Measurements from ENCODE around the gene HIVEP3.

Gene HIVEP3

DNA sequence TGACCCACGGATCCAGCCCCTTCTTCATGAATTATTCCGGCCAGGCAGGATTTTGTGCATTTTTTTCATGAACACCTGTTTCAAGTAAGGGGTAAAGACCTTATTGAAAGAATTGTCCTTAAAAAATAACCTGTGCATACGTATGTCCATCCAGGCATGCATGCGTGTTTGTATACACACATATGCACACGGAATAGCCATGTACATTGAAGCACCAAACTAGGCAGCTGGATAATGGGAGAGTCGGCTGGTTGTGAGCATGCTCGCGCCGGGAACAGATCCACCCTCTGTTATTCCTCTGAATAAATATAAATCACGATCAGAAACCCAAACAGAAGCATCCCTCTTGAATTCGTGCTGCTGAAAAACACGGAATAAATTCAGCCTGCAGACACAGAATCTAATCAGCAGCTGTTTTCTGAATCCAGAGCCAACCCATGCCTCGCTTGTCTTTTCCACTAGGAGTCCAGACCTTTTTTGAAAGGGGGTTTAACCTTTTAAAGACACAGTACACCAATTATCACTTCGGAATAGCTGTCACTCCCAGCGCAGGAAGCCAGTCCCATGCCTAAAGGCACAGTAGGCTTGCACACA lies at the start of gene HIVEP3:
TSS of gene HIVEP3 (minus strand) at position 473 of the 594 bp plus-strand sequence.
- TF ChIP-seq, protein P1, sequence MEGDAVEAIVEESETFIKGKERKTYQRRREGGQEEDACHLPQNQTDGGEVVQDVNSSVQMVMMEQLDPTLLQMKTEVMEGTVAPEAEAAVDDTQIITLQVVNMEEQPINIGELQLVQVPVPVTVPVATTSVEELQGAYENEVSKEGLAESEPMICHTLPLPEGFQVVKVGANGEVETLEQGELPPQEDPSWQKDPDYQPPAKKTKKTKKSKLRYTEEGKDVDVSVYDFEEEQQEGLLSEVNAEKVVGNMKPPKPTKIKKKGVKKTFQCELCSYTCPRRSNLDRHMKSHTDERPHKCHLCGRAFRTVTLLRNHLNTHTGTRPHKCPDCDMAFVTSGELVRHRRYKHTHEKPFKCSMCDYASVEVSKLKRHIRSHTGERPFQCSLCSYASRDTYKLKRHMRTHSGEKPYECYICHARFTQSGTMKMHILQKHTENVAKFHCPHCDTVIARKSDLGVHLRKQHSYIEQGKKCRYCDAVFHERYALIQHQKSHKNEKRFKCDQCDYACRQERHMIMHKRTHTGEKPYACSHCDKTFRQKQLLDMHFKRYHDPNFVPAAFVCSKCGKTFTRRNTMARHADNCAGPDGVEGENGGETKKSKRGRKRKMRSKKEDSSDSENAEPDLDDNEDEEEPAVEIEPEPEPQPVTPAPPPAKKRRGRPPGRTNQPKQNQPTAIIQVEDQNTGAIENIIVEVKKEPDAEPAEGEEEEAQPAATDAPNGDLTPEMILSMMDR (IDR thresholded peaks at IDR 0.05; ENCODE audit: low read depth, low read length): no peak
- H3K4me3 ChIP-seq (ENCODE audit: low read depth, low read length): peak within 1 kb of the TSS; percentile 59

DNA sequence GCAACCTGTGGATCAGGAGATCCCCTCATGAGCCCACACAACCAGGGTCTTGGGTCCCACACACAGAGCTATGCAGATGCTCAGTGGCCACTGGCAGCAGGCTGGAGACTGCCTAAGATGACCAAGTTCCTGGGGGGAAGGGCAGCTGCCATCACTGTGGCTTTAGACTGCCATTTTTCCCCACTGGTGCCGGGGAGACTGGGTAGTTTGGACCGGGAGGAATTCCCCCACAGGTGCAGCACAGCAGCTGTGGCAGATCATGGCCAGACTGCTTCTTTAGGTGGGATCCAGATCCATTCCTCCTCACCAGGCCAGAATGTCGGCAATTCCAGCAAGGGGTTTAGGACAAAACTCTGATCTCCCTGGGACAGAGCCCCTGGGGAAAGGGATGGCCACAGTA lies 45.7 kb upstream of the HIVEP3 start:
- TF ChIP-seq, protein P1 (IDR thresholded peaks at IDR 0.05; ENCODE audit: low read depth, low read length): no peak
- no peak overlapping the region for H3K4me3 ChIP-seq (ENCODE audit: low read depth, low read length)

- H3K4me3 ChIP-seq (ENCODE audit: low read depth, low read length): no peak overlapping the region
- TF ChIP-seq, protein P1 (IDR thresholded peaks at IDR 0.05; ENCODE audit: low read depth, low read length): no peak
Measured at GRCh38 chr1:41963636-41964035, 44.9 kb upstream of the HIVEP3 start.

DNA sequence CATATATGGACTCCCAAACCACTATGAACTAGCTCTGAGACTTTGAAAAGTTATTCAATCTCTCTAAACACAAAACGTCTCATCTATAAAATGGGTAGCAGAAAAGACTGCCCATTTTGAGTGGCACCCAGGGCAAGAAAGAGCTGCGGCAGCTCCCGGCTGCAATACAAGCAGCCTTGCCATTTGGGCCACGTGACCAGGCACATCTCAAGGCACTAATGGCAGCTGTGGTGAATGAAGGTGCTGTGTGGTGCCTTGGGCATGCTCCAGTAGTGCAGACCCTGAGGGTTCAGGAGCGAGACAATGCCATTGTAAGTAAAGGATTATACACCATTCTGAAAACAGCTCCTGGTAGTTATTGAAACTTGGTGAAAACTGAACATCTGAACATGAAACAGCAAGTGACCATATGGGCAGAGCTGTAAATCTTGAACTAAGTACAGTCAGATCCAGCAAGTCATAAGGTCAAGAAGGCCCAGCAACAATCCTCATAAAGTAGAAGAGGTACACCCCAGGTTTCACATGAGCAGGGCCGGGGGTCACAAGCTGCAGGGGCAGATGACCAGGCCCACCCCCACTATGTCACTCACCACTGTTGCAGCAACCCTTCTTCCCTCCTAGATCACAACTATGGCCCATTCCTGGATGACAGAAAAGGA lies 39.4 kb upstream of the HIVEP3 start:
- TF ChIP-seq, protein P1 (IDR thresholded peaks at IDR 0.05; ENCODE audit: low read depth, low read length): no peak
- no peak overlapping the region for H3K4me3 ChIP-seq (ENCODE audit: low read depth, low read length)

DNA sequence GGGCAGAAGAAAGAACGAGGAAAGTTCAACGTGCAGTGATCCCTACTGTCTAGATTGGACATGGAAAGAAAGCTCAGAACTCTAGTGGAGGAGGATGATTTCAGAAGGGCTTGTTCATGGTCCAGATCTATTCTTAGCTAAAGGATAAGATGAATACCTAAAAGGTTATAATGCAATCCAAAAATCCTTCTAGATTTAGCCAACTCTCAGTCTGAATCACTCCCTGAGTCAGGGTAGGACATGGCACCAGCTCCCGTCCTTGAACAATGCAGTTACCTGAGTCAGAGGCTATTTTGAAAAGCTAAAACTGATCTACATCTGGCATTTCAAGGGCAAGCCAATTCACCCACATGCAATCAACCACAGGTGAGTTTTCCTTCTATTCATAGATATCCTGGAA lies 38.8 kb upstream of the HIVEP3 start:
- TF ChIP-seq, protein P1 (IDR thresholded peaks at IDR 0.05; ENCODE audit: low read depth, low read length): no peak

DNA sequence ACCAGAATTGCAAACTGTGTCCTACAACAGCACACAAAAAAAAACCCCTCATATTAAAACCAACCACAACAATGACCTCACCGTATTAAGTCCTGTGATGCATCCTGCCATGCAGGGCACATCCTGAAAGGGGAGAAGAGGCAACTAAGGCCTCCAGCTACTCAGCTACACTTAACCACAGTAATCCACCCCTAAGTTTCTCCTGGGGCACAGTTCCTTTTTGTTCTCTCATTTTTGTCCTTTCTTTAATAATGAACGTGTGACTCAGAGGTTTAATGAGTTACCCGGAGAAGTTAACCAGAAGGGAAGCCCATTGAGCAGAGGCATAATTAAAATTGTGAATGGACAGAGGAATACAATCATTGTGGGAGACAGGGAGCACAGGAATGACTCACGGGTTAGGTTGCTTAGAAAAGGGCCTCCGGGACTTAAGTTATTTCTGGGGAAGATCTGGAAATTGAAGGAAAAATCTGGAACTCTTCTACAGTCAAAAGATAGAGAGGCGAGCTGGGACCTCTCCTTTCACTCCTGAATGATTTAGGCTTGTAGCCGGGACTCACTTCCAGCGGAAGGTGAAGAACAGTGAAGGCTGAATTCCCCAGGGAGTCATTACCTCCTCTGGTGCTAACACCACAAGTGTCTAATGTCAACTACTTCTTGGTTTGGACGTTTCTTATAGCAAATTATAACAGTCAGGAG lies 36.9 kb upstream of the HIVEP3 start:
- no peak overlapping the region for H3K4me3 ChIP-seq (ENCODE audit: low read depth, low read length)
- TF ChIP-seq, protein P1 (IDR thresholded peaks at IDR 0.05; ENCODE audit: low read depth, low read length): no peak

More for the DNA sequence above, 38.8 kb upstream of the HIVEP3 start:
- no peak overlapping the region for H3K4me3 ChIP-seq (ENCODE audit: low read depth, low read length)

- TF ChIP-seq, protein P1 (IDR thresholded peaks at IDR 0.05; ENCODE audit: low read depth, low read length): no peak
- no peak overlapping the region for H3K4me3 ChIP-seq (ENCODE audit: low read depth, low read length)
Measured at GRCh38 chr1:41954533-41954944, 35.8 kb upstream of the HIVEP3 start.

Data from WI38 (cell line).